ENCODE results near the gene RMDN2.

RMDN2 gene, protein sequence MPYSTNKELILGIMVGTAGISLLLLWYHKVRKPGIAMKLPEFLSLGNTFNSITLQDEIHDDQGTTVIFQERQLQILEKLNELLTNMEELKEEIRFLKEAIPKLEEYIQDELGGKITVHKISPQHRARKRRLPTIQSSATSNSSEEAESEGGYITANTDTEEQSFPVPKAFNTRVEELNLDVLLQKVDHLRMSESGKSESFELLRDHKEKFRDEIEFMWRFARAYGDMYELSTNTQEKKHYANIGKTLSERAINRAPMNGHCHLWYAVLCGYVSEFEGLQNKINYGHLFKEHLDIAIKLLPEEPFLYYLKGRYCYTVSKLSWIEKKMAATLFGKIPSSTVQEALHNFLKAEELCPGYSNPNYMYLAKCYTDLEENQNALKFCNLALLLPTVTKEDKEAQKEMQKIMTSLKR

GRCh38 chr2:37925063-37925897, at the start of gene RMDN2:
RMDN2 (plus strand) TSS chr2:37925287; CDS start chr2:37929278, 3,991 bp downstream.
- Histone ChIP-seq H3K79me2 (ENCODE audit: low read length) (no peaks in the 10 kb centered on the region), H3K36me3 (replicated peaks; ENCODE audit: low read depth, low read length) (no peaks in the 10 kb centered on the region), H3K4me1 (ENCODE audit: low read length) (no peaks in the 10 kb centered on the region), H3K27me3 (ENCODE audit: low read depth, low read length) (peaks cover 27% of the 10 kb centered on the region), H3K27ac (ENCODE audit: low read length) (peak within 1 kb of the TSS; percentile 40), H4K20me1 (ENCODE audit: insufficient read depth, low read length) (no peaks in the 10 kb centered on the region), H2AFZ (ENCODE audit: low read depth, low read length) (peak within 1 kb of the TSS; percentile 91), H3K4me3 (ENCODE audit: low read length) (peak within 1 kb of the TSS; percentile 93), H3K4me2 (ENCODE audit: low read length) (peak within 1 kb of the TSS; percentile 90), H3K9ac (ENCODE audit: low read length) (peak within 1 kb of the TSS; percentile 84), H3K9me3 (ENCODE audit: insufficient read depth, low read length) (no peaks in the 10 kb centered on the region)
- TF ChIP-seq EZH2phosphoT487 (IDR thresholded peaks at IDR 0.05; ENCODE audit: low read depth), result no peak
- TF ChIP-seq, protein P1, sequence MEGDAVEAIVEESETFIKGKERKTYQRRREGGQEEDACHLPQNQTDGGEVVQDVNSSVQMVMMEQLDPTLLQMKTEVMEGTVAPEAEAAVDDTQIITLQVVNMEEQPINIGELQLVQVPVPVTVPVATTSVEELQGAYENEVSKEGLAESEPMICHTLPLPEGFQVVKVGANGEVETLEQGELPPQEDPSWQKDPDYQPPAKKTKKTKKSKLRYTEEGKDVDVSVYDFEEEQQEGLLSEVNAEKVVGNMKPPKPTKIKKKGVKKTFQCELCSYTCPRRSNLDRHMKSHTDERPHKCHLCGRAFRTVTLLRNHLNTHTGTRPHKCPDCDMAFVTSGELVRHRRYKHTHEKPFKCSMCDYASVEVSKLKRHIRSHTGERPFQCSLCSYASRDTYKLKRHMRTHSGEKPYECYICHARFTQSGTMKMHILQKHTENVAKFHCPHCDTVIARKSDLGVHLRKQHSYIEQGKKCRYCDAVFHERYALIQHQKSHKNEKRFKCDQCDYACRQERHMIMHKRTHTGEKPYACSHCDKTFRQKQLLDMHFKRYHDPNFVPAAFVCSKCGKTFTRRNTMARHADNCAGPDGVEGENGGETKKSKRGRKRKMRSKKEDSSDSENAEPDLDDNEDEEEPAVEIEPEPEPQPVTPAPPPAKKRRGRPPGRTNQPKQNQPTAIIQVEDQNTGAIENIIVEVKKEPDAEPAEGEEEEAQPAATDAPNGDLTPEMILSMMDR (IDR thresholded peaks at IDR 0.05; ENCODE audit: low read depth, low read length), result no peak

- Histone ChIP-seq H4K20me1 (ENCODE audit: insufficient read depth, low read length) (no peaks in the 10 kb centered on the region), H3K4me3 (ENCODE audit: low read length) (no peak overlapping the region), H3K9ac (ENCODE audit: low read length) (no peak overlapping the region), H3K79me2 (ENCODE audit: low read length) (no peaks in the 10 kb centered on the region), H3K27me3 (ENCODE audit: low read depth, low read length) (peaks cover 46% of the 10 kb centered on the region), H3K4me2 (ENCODE audit: low read length) (no peak overlapping the region), H2AFZ (ENCODE audit: low read depth, low read length) (no peak overlapping the region), H3K27ac (ENCODE audit: low read length) (no peak overlapping the region), H3K9me3 (ENCODE audit: insufficient read depth, low read length) (no peaks in the 10 kb centered on the region), H3K4me1 (ENCODE audit: low read length) (peaks cover 19% of the 10 kb centered on the region), H3K36me3 (replicated peaks; ENCODE audit: low read depth, low read length) (no peaks in the 10 kb centered on the region)
- no peak for TF ChIP-seq EZH2phosphoT487 (IDR thresholded peaks at IDR 0.05; ENCODE audit: low read depth)
- TF ChIP-seq, protein P1 (IDR thresholded peaks at IDR 0.05; ENCODE audit: low read depth, low read length), result no peak
These were observed 49.6 kb upstream of the RMDN2 start for GRCh38 chr2:37875403-37875906.

DNA sequence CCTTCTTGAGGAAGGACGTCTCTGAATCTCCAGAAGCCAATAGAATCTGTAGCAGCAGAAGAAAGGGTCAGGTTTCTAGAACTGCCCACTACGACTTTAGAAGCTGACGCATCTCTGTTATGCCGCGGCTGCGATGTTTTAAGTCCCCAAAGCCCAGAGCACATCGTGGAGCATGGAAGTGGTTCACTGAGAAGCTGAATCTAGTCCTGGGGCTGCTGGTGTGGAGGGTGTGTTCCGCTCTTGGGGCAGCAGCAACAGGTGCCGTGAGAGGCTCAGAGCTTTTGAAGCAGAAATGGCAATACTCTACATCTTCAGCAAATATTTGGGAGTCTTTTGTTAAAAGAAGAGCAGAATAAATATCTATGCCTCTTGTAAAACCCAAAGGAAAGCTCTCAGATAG, 48.9 kb upstream of the RMDN2 start:
- Histone ChIP-seq H3K9me3 (ENCODE audit: insufficient read depth, low read length) (no peaks in the 10 kb centered on the region), H2AFZ (ENCODE audit: low read depth, low read length) (no peak overlapping the region), H3K9ac (ENCODE audit: low read length) (no peak overlapping the region), H3K4me1 (ENCODE audit: low read length) (peaks cover 14% of the 10 kb centered on the region), H4K20me1 (ENCODE audit: insufficient read depth, low read length) (no peaks in the 10 kb centered on the region), H3K36me3 (replicated peaks; ENCODE audit: low read depth, low read length) (no peaks in the 10 kb centered on the region), H3K27me3 (ENCODE audit: low read depth, low read length) (peaks cover 53% of the 10 kb centered on the region), H3K27ac (ENCODE audit: low read length) (no peak overlapping the region), H3K4me3 (ENCODE audit: low read length) (no peak overlapping the region), H3K79me2 (ENCODE audit: low read length) (no peaks in the 10 kb centered on the region), H3K4me2 (ENCODE audit: low read length) (no peak overlapping the region)
- no peak for TF ChIP-seq EZH2phosphoT487 (IDR thresholded peaks at IDR 0.05; ENCODE audit: low read depth)
- TF ChIP-seq, protein P1 (IDR thresholded peaks at IDR 0.05; ENCODE audit: low read depth, low read length), result no peak

All from OCI-LY3 (cell line).